ENCODE data around the gene KLHL9.
"Not testable (repeated sequence)": the region's sequence is repeated elsewhere in the genome, so short reads cannot be mapped to it uniquely, and the experiment has no call there.

Gene KLHL9, protein sequence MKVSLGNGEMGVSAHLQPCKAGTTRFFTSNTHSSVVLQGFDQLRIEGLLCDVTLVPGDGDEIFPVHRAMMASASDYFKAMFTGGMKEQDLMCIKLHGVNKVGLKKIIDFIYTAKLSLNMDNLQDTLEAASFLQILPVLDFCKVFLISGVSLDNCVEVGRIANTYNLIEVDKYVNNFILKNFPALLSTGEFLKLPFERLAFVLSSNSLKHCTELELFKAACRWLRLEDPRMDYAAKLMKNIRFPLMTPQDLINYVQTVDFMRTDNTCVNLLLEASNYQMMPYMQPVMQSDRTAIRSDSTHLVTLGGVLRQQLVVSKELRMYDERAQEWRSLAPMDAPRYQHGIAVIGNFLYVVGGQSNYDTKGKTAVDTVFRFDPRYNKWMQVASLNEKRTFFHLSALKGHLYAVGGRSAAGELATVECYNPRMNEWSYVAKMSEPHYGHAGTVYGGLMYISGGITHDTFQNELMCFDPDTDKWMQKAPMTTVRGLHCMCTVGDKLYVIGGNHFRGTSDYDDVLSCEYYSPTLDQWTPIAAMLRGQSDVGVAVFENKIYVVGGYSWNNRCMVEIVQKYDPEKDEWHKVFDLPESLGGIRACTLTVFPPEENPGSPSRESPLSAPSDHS

DNA sequence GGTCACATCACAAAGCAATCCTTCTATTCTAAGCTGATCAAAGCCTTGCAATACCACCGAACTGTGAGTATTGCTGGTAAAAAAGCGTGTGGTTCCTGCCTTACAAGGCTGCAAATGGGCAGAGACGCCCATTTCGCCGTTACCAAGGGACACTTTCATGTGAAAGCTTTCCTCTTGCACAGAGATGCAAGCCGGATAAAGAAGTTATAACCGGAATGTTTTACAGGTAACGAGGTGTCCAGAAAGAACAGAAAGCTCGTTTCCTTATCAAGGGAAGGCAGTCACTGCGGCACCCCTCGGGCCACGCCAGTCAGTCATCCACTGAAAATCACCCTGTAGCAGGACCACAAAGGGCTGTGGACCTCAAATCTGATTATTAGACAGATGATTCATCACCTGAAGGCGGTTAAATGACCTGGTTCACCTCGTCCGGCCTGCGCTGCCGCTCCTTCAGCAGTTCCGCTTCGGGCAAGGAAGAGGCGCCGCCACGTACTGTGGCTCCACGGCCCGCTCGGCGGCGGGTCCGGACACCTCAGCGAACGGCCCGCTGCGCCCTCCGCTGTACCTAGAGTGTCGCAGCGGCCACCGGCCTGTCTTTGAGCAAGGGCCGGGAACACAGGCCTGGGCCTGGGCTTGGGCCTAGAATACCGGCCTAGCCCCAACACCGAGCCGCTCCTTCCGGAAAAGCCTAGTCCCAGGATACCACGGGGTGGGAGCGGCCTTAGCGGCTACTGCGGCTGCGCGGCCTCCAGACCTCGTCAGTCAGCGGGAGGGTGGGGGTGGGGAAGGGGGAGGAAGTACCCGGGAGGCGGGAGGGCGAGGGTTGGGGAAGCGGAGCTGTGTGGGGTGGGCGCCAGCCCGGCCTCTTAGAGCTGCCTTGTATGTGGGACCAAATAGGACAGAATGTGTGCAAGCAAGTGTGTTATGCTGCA lies at the start of gene KLHL9:
Gene KLHL9, minus strand, starts transcription at position 704 of the 932 bp plus-strand sequence. Its CDS starts 545 bp downstream, at position 159.
- DNase-seq (ENCODE audit: low read depth) = peak; percentile 73

DNA sequence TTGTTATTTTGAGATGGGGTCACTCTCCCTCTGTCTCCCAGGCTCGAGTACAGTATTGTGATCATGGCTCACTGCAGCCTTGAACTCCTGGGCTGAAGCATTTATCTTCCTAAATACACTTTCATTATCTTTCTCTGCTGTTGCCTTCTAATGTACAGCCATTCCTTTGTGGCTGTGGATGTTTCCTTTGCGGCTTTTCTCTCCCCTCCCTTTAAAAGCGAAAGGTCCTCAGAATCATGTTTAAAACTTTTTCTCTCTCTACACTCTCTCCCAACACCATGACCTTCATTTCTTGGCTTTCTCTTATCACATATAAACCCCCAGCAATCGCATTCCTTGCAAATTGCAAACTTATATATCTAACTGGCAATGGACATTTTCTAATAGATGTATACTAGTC lies 48.4 kb upstream of the KLHL9 start:
- DNase-seq (ENCODE audit: low read depth) = no peak

DNA sequence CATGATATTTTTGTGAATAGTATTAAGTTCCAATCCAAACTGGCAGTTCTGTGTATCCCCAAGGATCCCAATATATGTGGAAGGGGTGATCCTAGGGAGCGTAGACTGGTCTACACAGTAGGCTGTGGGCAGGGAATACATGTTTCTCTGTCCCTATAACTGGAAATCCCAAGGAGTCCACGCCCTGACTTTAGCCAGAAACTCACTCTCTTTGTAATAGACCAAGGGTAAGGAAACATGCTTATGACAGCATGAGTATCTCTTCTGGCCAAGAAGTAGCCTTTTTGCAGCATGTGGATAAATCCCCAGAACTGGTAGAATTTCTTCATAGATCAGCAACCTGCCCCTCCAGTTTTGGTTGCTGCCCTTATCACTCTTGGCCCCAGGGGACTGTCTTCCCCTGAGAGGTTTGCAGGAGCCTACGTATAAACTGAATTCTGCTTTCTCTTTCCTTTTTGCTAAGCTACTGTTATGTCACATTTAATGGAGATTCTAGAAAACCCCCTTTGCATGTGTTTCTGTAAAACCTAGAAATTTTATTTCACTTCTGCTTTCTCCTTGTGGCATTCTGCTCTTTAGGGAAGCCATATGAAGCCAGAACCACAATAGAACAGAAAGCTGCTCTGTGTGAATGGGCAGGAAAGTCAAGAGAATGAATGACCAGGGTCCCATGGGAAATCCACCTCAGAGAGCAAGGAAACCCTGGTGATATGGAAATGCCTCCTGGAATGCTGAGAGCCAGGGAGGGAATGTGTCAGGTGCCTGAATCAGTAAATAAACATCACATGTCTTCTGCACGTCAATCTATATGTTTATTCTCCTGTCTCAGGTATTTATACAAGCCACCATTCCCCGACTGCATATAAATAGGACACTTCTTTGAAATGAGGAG lies 46.5 kb upstream of the KLHL9 start:
- no peak for DNase-seq (ENCODE audit: low read depth)

DNA sequence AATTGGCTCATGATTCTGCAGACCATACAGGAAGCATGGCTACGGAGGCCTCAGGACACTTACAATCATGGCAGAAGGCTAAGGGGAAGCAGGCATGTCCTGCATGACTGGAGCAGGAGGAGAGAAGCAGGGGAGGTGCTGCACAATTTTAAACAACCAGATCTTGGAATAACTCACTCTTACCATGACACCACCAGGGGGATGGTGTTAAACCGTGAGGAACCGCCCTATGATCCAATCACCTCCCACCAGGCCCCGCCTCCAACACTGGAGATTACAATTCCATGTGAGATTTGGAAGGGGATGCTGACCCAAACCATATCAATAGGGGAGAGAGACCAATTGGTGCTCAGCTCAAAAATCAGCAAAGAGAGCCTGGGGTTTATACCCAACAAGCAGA lies 36.3 kb upstream of the KLHL9 start:
- not testable (repeated sequence) for DNase-seq (ENCODE audit: low read depth)

DNA sequence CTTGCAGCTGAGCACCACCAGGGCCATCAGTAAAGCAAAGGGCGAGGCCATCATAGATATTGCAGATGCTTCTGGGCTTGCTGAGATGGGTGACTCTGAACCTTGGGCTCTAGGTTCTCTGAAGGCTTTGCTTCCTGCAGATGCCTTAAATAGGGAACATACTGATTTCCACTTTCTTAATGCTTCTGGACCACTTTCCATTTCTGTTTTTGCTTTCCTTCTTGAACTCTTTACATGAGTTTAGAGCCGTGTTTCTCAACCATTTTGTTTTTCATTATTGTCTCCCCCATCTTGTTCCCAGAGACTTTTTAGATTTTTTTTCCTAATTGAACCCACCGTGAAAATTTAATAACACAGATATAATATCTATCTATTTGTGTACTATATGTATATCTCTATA lies 32.8 kb upstream of the KLHL9 start, which contains the start of gene IFNA13:
Gene IFNA13, minus strand, starts transcription at position 101 of the 400 bp plus-strand sequence. Its CDS starts 47 bp downstream, at position 54.
- DNase-seq (ENCODE audit: low read depth) = no peak

DNA sequence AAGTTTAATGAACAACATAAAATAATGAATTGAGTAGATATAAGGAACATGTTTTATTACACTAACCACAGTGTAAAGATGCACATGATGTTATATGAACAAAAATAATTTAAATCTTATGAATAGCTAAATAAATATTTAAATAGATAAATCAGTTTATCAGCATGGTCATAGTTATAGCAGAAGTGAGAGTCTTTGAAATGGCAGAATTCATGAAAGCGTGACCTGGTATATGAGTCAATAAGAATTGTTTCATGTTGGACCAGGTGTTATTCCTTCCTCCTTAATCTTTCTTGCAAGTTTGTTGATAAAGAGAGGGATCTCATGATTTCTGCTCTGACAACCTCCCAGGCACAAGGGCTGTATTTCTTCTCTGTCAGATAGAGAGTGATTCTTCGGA lies 32.0 kb upstream of the KLHL9 start:
- DNase-seq (ENCODE audit: low read depth) = not testable (repeated sequence)

DNA sequence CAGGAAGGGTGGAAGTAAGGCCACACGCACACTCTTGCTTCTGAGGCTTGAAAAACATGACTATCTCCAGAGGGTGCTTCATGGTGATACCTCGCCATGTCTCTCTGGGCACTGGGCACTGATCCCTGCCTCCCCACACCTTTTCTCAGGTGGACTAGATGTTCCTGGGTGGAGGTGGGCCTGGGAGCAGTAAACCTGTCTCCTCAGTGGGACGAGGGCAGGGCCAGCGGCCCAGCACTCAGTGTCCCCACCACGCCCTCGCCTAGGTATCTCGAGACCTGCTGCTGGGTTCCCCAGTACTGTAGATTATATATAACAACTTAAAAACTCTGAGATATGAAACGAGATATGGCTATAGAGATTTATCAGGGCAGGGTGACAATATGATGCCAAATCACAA lies 27.1 kb upstream of the KLHL9 start:
- DNase-seq (ENCODE audit: low read depth) = no peak

DNA sequence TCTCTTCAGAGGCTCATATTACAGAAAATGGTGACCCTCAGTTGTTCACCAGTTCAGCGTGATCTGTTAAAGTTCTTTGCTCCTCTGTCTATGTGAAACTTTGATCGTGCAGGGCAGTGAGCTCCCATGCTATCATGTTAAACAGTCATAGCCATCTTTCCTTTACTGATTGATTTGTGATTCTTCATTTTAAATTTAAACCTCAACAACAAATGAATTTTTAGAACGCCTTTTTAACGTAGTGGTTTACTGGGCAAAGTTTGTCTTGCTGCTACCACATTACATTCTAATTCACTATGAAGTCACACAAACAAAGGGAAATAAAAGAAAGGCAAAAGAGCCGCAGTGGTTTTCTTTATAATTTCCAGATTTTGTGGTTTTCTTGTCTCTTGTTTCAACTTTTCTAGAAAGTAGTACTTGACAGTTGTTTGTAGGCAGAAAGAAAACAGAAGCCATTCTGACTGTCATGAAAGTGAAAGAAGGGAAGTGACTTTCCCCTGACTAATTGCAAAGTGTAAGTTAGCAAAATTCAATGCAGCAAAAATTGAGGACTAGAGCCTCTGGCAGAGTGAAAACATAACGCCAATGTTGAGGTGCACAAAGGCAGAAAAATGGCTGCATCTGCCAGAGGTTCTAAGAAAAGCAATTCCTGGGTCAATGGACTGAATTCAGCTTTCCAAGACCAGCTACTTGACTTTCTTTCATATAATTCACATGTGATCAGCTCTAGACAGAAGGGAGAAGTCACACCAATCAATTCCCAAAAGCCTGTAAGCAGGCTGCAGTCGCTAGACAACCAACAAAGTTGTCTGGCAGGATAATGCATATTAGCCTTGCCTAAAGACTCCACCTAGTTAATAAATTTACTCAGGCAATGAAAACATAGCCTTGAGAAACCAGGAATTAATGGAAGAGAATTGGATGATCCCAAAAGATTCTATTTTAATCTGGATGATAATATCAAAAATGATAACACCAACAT lies 22.6 kb upstream of the KLHL9 start:
- no peak for DNase-seq (ENCODE audit: low read depth)

DNA sequence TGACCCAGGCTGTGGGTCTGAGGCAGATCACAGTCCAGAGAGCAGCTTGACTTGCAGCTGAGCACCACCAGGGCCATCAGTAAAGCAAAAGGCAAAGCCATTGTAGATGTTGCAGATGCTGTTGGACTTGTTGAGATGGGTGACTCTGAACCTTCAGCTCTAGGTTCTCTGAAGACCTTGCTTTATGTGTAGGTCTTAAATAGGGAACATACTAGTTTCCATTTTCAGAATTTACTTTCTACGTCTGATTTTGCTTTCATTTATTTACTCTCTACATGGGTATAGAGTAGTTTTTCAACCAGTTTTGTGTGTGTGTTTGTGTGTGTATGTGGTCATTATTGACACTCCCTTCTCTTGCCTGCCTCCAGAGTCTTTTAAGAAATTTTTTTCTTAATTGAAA lies 15.6 kb upstream of the KLHL9 start, which contains the start of gene IFNA6:
Gene IFNA6, minus strand, starts transcription at position 101 of the 400 bp plus-strand sequence. Its CDS starts 0 bp downstream, at position 101.
- DNase-seq (ENCODE audit: low read depth) = no peak

DNA sequence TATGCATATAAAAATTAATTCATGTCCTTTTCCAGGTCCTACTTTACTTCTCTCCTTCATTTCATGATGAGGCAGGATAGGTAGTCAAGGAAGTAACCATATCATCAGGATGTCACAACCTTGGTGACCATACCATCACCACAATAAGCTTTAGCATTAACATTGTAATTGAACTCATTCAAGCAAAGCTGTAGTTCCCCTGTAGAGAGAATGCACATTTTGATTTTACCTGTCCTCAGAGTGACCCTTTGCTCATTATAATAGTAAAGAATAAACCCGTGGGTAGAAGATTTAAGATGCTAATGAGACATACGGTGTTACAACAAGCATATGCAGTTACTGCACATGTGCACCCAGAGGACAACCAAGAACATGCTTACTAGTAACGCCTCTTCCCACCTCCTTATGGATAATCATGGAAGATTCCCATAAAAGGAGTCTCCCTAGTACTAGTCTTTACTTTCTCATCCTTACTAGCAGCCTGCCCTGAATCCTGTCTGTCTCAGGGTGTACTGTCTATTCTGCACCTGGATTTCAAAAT lies 13.3 kb upstream of the KLHL9 start:
- DNase-seq (ENCODE audit: low read depth) = no peak

DNA sequence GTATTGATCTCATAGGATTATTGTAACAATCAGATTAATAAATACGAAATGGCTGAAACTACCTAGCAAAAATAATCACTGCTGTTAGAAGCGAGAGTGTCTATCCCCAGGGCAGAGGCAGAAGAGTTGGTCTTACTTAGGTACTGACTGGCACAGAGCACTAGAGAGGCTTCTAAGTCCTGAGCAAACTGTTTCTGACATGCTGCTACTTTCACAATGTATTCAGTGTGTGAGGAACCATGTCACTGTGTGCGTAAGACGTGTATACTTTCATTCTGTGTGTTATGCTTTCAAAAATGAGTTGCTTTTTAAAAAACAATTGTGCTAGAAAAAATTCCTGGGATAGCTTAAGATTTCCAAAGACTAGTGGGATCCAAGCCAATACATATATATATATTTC lies 5.5 kb upstream of the KLHL9 start:
- no peak for DNase-seq (ENCODE audit: low read depth)

DNA sequence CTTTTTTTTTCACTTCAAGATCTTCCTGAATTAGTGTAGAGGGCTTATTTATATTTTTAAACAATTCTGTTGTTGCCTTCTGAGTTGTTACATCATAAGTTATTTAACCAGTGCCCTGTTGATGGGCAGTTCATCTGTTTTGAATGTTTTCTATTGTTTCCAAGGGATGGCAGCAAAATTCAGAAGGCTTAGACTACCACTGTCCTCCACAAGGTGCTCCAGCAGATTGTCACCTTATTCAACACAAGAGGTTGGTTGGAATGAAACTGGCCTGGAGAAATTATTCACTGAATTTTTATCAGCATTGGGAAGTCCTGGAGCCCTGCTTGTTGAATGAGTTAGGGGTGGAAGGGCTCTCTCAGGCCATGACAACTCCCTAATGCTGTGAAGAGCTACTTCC lies 1.3 kb upstream of the KLHL9 start:
- DNase-seq (ENCODE audit: low read depth) = no peak

DNA sequence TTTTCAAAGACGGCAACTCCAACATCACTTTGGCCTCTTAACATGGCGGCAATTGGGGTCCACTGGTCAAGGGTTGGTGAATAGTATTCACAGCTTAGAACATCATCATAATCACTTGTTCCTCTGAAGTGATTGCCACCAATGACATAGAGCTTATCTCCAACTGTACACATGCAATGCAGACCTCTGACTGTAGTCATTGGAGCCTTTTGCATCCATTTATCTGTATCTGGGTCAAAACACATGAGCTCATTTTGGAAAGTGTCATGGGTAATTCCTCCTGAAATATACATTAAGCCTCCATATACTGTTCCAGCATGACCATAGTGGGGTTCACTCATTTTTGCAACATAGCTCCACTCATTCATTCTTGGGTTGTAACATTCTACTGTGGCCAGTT lies 2.0 kb downstream of the KLHL9 start:
- no peak for DNase-seq (ENCODE audit: low read depth)

DNA sequence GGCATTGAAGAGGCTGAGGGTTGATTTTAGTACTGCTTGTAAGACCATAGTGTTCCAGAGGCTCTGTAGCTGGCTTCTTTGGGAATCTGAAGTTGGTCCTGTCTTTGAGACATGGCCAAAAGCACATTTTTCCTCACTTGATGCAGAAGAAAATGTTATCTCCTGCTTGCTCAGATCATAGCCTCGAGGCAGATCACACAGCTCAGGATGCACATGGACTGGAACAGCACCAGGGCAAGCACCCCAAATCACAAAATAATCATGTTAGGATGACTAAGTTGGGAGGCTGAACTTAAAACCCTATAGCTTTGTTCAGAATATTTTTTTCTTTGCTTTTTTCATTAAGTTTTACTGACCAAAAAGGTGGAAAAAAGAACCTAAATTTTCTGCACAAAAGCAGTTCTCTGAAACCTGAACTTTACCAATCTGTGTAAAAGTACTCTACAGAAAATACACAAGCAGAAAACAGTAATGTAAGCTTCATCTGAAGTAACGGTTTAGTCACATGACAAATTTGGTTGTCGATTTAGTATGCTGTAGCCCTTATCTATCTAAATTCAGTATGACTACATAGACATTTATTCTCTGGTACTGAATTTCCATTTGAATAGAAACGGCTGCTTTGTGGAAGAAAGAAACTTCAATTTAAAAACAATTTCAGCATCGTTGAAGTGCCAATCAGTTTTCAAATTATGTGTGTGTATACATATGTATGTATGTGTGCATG lies 3.4 kb downstream of the KLHL9 start:
- DNase-seq (ENCODE audit: low read depth) = no peak

DNA sequence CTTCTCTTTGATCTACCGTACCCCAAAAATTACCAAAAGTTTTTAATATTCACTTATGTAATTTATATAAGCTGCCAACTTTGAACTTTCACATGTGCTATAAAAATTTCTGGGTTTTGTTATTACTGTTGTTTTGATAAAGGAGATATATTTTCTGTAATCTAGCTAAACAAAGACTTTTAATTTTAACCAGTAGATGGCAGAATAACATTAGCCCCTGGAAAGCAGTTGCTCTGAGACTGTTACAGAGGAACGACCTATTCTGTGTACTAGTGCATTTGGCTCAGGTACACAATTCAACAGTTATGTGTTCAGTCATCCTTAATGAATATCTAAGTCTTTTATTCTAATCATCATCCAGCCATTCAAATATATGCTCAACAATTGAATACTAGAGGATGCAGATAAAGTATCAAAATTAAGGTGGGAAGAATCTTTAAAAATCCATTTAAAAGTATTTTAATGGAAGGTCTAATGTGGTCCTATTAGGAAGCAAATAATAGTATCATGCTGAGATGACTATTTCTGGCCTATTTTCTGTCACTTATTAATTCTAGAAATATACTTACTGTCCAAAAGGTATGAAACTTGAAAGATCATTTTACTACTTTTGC lies 8.6 kb downstream of the KLHL9 start:
- DNase-seq (ENCODE audit: low read depth) = no peak

DNA sequence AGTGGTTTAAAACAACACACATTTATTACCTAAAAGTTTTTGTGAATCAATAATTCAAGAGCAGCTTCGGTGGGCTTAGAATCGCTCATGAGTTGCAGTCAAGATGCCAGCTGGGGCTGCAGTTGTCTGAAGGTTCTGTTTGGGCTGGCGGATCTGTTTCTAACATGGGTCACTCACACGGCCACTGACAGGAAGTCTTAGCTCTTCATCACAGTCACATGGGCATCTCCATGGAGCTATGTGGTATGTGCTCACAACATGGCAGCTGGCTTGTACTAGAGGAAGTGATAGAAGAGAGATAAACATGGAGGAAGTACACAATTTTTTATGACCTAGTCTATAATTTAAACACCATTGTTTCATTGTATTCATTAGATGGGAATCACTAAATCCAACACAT lies 11.2 kb downstream of the KLHL9 start:
- no peak for DNase-seq (ENCODE audit: low read depth)

DNA sequence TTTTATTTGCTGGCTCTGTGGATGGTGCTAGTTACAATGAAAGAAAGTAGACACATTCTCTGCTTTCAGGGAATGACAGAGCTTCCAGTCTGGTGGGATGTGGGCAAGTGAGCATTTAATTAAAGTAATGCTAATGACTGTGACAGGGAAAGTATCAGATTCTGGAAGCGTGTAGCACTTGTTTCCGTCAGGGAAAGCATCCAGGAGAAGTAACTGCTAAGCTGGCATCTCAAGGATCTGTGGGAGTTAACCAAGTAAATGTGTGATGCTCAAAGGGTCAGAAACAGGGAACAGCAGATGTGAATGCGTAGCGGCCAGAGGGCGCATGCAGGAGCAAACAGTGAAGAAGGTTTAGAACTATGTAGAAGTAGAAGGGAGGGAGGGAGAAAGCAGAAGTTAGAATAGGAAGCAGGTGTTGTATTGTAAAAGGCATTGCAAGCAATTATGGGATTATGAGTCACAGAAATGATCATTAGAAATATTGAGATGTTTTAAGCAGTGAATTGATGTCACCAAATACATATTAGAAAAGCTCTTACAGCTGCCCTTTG lies 12.2 kb downstream of the KLHL9 start:
- DNase-seq (ENCODE audit: low read depth) = no peak

DNA sequence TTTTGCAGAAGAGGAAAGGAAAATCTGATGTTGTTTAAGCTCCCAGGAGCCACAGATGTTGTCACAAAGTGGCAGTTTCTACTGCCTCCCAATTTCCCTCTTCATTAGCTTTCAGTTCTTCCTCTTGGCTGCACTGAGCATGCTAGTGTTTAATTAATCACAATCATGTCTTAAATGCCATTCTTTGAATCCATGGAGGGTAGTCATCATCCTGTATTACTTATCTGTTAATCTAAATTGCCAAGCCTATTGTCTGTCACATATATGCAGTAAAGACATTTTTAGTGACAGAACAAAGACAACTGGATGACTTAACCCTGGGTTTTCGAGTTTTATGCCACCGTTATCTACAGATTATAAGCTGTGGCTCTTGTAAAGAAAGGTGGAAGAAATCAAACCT lies 14.7 kb downstream of the KLHL9 start:
- no peak for DNase-seq (ENCODE audit: low read depth)

Data from activated gamma-delta T cell treated with anti-CD3 and anti-CD28 coated beads, Interleukin-2, amount 50 U/mL, for 16 hours (primary cell).